GM03348 (cell line): Measurements from ENCODE around the gene FAM83G.
A peak's percentile ranks its signal among the peaks of the same experiment; 100 is the strongest.

Experiments
- DNase-seq: peaks from one replicate; pipeline ENCODE4 v3.0.0; 2012; ENCODE audit warnings: low spot score

Gene FAM83G

DNA sequence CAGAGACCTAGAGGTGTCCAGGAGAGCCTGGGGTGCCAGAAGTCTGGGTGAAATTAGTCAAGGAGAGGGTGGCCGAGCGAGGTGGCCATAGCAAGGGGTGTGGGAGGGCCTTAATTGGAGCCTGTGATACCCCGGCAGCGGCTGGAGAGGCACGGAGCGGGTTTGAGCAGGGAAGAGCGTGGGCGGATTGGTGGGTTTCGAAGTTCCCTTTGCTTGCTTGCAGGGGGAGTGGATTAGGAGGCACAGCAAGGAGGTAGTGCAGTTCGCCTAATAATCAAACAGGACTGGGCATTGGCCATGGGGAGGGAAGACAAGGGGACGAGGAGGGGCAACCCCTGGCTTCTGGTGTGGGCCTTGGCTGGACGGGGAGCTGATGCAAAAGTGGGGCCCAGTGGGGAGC is 5.4 kb upstream of the FAM83G start:
- DNase-seq: no peak

DNA sequence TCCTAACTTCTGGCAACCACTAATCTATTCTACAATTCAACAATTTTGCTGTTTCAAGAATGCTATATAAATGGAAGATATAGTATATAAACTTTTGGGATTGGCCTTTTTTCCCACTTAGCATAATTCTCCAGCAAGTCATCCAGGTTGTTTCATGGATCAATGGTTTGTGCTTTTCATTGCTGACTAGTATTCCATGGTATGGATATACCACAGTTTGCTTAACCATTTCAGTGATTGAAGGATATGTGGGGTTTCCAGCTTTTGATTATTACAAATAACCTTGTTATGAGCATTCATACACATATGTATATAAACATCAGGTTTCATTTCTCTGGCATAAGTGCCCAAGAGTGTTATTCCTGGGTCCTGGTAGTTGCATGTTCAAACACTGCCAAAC is 2.1 kb upstream of the FAM83G start:
- DNase-seq: no peak

DNA sequence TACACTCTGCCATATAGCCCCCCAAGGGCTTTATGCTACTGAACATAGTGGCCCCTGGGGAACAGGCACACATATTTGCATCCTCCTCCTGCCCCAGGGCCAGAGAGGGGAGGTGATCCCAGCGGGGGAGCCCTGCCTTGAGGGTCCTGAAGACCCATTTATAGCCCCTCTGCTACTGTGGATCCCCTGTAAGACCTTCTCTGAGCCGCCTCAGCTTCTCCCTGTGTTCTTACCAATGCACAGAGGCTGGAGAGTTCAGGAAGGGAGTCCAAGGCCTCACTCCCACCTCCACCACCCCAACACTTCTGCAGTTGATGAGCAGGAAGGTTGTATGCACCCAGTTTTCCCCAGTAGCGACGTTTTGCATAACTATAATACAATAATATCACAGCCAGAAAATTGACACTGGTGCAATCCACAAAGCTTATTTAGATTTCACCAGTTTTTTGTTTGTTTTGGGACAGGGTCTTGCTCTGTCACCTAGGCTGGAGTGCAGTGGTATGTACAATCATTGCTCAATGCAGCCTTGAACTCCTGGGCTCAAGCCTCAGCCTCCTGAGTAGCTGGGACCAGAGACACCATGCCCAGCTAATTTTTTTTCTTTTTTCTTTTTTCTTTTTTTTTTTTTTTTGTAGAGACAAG is 1.3 kb upstream of the FAM83G start:
- DNase-seq: no peak

DNA sequence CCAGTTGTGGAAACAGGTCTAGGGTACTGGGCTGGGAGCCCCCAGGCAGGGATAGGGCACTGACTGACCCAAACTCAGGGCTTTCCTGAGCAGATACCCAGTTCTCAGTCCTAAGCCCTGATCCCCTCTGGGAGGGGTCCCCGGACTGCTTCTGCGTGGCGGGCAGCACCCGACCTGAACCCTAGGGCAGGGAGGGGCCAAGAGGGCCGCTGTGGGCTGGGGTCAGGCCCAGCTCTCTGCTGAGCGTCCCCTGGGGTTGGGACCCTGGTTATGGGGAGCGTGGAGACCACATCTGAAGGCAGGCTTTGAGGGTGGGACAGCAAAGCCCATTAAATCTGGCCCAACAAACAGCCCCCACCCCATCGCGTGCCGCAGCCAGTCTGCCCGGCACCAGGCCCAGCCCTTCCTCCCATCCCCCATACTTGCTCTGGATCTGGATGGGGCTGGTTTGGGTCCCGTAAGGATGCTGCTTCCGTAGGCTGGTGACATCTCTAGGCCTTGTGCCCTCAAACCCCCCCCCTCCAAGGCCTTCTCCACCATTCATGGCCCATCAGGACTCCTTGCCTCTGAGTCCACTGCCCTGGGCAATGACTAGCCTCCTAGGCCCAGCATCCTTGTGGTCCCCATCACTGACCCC is 691 bp upstream of the FAM83G start:
- DNase-seq: no peak

GRCh38 chr17:19003543-19004420 is 782 bp downstream of the FAM83G start:
- DNase-seq: peak; percentile 86

DNA sequence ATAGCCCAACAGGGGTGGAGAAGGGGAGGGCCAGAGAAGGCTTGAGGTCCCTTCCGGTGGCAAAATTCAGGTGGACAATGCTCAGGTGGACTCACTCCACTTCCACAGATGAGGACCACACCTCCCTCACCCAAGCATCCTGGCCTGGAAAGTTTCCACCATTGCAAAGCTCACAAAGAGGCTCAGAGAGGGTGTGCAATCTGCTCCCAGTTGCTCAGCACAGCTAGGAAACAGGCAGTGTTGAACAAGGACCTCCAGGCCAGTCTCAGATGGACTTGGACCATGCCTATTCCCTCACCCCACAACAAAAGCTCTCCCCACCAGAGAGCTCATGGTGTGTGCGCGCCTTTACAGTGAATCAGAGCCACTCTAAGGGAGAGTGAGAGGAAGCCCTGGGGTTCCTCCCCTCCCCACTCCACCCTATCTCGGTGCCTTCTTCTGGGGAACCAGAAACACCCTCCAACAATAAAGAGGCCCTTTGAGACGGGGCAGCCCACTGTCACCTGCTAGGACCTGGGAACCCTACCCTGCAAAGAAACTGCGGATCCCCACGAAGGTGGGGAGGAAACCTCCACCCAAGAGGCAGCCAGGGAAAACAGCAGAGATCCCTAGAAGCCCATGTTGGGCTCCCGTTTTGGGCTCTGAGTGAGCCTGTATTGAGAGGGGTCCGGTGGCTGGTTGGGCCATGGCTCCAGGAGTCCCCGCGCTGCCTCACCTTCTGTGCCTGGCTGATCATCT is 1.6 kb downstream of the FAM83G start:
- peak; percentile 69 for DNase-seq

GRCh38 chr17:19001907-19002590 is 2.5 kb downstream of the FAM83G start:
- DNase-seq: peak; percentile 42

GRCh38 chr17:19000531-19001325 is 3.8 kb downstream of the FAM83G start:
- DNase-seq: peak; percentile 47

GRCh38 chr17:18999911-19000310 is 4.7 kb downstream of the FAM83G start:
- DNase-seq: no peak

DNA sequence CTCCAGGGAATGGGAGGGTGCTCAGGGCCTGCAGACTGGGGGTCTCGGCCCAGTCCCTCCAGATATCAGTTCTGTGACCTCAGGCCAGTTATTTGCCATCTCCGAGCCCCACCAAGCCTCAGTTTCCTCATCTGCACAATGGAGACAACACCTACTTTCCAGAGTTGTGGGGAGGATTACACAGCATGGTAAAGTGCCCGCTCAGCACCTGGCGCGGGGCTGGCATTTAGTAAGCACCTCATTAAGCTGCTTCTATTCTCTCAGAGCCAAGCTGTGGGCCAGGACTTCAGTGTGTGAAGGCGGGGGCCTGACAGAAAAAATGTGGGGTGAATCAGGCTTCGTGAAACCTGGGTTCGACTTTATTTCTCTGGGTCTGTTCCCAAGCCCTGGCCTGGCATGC is 5.2 kb downstream of the FAM83G start:
- no peak for DNase-seq

GRCh38 chr17:18997650-18998196 is 6.8 kb downstream of the FAM83G start:
- no peak for DNase-seq

DNA sequence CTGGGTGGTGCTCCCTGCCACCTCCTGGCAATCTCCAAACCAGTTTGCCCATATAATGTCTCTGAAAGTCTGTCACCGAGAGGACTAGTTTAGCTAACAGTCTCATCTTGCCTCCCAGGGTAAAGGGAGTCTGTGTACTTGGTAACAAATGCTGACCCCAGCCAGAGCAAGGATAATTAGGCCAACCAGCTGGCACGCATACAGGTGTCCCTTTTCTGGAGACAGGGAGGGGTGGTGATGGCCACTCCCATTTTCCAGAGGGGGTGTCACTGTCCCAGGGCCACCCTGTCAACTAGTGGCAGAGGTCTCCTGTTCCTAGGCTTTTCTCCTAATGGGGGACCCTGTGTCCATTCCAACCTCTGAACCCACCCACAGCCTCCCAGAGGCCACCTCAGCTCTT is 8.1 kb downstream of the FAM83G start:
- no peak for DNase-seq

GRCh38 chr17:18995220-18995619 is 9.3 kb downstream of the FAM83G start:
- no peak for DNase-seq

- no peak for DNase-seq
These were observed 9.9 kb downstream of the FAM83G start for GRCh38 chr17:18994631-18995030.

GRCh38 chr17:18993905-18994526 is 10.5 kb downstream of the FAM83G start:
- no peak for DNase-seq

DNA sequence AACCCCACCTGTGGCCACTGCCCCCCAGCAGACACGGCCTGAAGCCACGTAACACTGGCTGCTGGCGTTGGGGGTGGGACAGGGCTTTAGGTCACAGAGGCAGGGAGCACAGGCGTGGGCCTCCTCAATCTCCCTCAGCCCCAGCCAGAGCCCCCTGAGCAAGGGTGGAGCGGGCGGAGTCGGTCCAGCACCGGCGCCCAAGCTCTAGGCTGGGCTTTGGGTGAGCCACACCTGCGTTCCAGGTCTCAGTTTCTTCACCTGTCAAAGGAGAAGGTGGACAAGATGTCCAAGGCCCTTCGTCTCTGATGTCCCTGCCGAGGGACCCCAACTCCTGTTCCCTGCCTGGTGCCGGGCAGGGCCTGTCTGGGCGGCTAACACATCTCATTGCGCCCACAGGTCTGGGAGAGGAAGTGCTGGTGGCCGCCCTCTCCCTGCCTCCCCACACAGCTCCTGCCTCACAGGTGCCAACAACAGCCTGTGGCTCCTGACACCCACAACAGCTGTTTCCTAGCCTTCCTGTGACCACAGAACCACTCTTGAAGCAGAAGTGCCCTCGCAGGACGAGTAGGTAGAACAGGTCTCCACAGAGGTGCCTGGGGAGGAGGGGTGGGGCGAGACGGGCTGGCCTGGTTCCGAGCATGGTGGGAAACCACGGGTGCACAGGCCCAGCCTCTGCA is 12.0 kb downstream of the FAM83G start:
- no peak for DNase-seq

- DNase-seq: no peak
These were observed 12.8 kb downstream of the FAM83G start for GRCh38 chr17:18991531-18992315.

DNA sequence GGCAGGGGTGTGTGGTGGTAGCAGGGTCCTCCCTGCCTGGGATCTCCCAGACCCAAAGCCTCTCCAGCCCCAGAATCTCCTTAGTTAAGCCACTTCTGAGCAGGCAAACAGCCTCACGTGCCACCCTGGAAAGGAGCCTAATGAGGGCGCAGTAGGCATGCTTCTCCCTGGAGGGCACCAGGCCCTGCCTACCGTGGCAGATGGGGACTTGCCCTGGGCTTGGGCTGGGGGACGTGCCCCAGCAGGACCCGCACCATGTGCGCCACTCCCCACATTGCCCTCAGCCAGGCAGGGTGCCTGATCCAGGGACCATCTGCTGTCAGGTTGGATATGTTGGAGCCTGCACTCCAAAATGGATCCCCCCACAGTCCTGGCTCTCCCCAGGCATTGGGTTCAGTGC is 14.2 kb downstream of the FAM83G start:
- DNase-seq: no peak
